ENCODE results near the gene DUSP14.

DUSP14 gene

DNA sequence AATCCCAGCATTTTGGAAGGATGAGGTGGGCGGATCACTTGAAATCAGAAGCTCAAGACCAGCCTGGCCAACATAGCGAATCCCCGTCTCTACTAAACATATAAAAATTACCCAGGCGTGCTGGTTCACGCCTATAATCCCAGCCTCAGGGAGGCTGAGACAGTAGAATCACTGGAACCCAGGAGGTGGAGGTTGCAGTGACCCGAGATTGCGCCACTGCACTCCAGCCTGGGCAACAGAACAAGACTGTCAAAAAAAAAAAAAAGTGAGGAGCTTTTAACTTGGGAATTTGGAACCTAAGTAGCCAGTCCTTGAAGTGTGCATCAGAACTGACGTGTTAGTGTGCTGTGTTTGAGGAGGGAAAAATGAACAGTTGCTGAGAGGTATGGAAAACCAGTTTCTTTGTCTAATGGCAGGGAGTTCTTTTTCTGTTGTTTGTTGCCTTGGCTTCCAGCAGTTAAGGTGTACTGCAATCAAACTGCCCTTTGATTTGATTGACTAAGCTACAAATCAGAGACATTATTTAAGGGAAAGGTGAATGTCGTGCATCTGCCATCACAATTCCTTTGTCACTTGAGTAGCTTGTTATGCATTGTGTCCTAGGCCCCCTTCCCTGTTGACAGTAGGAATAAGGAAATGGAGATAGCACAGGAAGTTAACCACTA lies 8.6 kb upstream of the DUSP14 start:
- no peak for TF ChIP-seq POLR2AphosphoS5 (IDR thresholded peaks at IDR 0.05; ENCODE audit: low read depth, low read length)
- TF ChIP-seq, protein P1, sequence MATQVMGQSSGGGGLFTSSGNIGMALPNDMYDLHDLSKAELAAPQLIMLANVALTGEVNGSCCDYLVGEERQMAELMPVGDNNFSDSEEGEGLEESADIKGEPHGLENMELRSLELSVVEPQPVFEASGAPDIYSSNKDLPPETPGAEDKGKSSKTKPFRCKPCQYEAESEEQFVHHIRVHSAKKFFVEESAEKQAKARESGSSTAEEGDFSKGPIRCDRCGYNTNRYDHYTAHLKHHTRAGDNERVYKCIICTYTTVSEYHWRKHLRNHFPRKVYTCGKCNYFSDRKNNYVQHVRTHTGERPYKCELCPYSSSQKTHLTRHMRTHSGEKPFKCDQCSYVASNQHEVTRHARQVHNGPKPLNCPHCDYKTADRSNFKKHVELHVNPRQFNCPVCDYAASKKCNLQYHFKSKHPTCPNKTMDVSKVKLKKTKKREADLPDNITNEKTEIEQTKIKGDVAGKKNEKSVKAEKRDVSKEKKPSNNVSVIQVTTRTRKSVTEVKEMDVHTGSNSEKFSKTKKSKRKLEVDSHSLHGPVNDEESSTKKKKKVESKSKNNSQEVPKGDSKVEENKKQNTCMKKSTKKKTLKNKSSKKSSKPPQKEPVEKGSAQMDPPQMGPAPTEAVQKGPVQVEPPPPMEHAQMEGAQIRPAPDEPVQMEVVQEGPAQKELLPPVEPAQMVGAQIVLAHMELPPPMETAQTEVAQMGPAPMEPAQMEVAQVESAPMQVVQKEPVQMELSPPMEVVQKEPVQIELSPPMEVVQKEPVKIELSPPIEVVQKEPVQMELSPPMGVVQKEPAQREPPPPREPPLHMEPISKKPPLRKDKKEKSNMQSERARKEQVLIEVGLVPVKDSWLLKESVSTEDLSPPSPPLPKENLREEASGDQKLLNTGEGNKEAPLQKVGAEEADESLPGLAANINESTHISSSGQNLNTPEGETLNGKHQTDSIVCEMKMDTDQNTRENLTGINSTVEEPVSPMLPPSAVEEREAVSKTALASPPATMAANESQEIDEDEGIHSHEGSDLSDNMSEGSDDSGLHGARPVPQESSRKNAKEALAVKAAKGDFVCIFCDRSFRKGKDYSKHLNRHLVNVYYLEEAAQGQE (IDR thresholded peaks at IDR 0.05; ENCODE audit: insufficient read depth in 1 of 2, low read depth in 2 of 2, low read length in 2 of 2), result no peak

- TF ChIP-seq POLR2AphosphoS5 (IDR thresholded peaks at IDR 0.05; ENCODE audit: low read depth, low read length) (no peak), SIN3A (IDR thresholded peaks at IDR 0.05; ENCODE audit: borderline replicate concordance, insufficient read depth, low read length) (no peak), FOXP2 (optimal IDR thresholded peaks at IDR 0.05; ENCODE audit: borderline replicate concordance, extremely low read depth, extremely low read length, insufficient read depth) (peak; percentile 96), TAF1 (IDR thresholded peaks at IDR 0.05; ENCODE audit: borderline replicate concordance, insufficient read depth, low read length) (no peak)
- TF ChIP-seq, protein P1 (IDR thresholded peaks at IDR 0.05; ENCODE audit: insufficient read depth in 1 of 2, low read depth in 2 of 2, low read length in 2 of 2), result no peak
Measured at GRCh38 chr17:37483311-37484039, 6.2 kb upstream of the DUSP14 start.

DNA sequence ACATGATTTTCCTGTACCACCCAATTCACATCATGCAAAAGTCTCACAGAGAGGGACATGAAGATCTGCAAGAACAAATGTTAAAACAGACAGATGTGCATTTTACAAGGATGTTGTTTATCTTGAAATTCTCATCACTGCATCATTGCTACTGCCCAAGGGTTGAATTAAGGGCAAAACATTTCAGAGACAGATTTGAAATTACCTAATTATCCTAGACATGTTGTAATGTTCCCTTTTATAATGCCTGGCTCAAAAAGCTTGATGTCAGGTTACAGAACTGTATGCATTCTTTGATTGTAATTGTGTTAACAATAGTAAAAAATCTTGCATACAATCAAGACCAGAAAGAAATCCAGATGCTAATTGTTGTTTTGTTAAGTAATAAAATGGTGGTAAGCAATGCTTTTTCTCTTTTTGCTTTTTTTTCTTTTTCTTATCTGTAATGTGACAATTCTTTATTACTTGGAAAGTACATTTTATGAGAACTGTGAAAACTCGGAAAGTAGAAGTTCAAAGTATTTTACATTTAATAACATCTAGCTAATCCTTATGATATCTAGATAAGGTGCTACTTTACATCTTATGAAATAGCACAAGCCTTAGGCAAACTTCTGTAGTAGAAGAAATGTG lies 3.6 kb upstream of the DUSP14 start:
- TF ChIP-seq SIN3A (IDR thresholded peaks at IDR 0.05; ENCODE audit: borderline replicate concordance, insufficient read depth, low read length) (no peak), TAF1 (IDR thresholded peaks at IDR 0.05; ENCODE audit: borderline replicate concordance, insufficient read depth, low read length) (no peak), FOXP2 (optimal IDR thresholded peaks at IDR 0.05; ENCODE audit: borderline replicate concordance, extremely low read depth, extremely low read length, insufficient read depth) (no peak), POLR2AphosphoS5 (IDR thresholded peaks at IDR 0.05; ENCODE audit: low read depth, low read length) (no peak)
- TF ChIP-seq, protein P1 (IDR thresholded peaks at IDR 0.05; ENCODE audit: insufficient read depth in 1 of 2, low read depth in 2 of 2, low read length in 2 of 2), result no peak

- TF ChIP-seq SIN3A (IDR thresholded peaks at IDR 0.05; ENCODE audit: borderline replicate concordance, insufficient read depth, low read length) (peak; percentile 57; the same call in 1 of the 2 replicates), TAF1 (IDR thresholded peaks at IDR 0.05; ENCODE audit: borderline replicate concordance, insufficient read depth, low read length) (no peak), POLR2AphosphoS5 (IDR thresholded peaks at IDR 0.05; ENCODE audit: low read depth, low read length) (no peak), FOXP2 (optimal IDR thresholded peaks at IDR 0.05; ENCODE audit: borderline replicate concordance, extremely low read depth, extremely low read length, insufficient read depth) (no peak)
- TF ChIP-seq, protein P1 (IDR thresholded peaks at IDR 0.05; ENCODE audit: insufficient read depth in 1 of 2, low read depth in 2 of 2, low read length in 2 of 2), result no peak
Measured at GRCh38 chr17:37488009-37488604, 1.6 kb upstream of the DUSP14 start.

Data from PFSK-1 (cell line).